Panc1 (cell line): ENCODE data around the gene SP100. TPM values are rescaled to one million over a fixed set of nuclear protein-coding genes. Genes with fewer than 3 reads are reported as not detected.
"Not testable (repeated sequence)": the region's sequence is repeated elsewhere in the genome, so short reads cannot be mapped to it uniquely, and the experiment has no call there.

Experiments
- ATAC-seq: fragments of 200-7000 bp; cut with Tn5 transposase; 2 replicates; pipeline ENCODE4 v1.9.1; 2020; ENCODE audit warnings: mild to moderate bottlenecking, moderate library complexity
- BruUV-seq: library from RNA; stranded (reverse); fragments of 400-500 nt; replicated peaks from 2 replicates; lab custom pipeline; 2021; lab: Mats Ljungman, UMichigan
- CTCF ChIA-PET: fragments of 300-600 bp; sonication (Branson Sonifier 250); formaldehyde crosslinking; loops from one replicate; lab custom pipeline; 2022; ENCODE audit warnings: antibody characterized with exemption; lab: Charles Lee
- POLR2A ChIA-PET: fragments of 300-600 bp; sonication (Branson Sonifier 250); formaldehyde crosslinking; loops from one replicate; lab custom pipeline; 2022; ENCODE audit warnings: antibody characterized with exemption; lab: Charles Lee
- DNase-seq: peaks from one replicate; pipeline ENCODE4 v3.0.0-alpha.2; 2010; ENCODE audit warnings: low read depth, low spot score
- H3K27ac ChIP-seq: 2 replicates; pipeline ENCODE4 v1.5.1; 2011; ENCODE audit warnings: mild to moderate bottlenecking, low read length, inconsistent platforms
- H3K27me3 ChIP-seq: fragments of 200-500 bp; sonication (Bioruptor generic); 2 replicates; pipeline ENCODE4 v1.6.0; 2014; ENCODE audit warnings: low read length, inconsistent platforms; ENCODE audit not compliant: control insufficient read depth, insufficient read depth
- H3K36me3 ChIP-seq: fragments of 200-500 bp; sonication (Bioruptor generic); 2 replicates; pipeline ENCODE4 v1.5.1; 2014; ENCODE audit warnings: inconsistent platforms, mild to moderate bottlenecking, low read length, moderate library complexity; ENCODE audit not compliant: control insufficient read depth, insufficient read depth
- H3K4me1 ChIP-seq: 2 replicates; pipeline ENCODE4 v1.5.1; 2011; ENCODE audit warnings: inconsistent platforms, mild to moderate bottlenecking, low read length, moderate library complexity; ENCODE audit not compliant: control insufficient read depth, insufficient read depth
- H3K4me3 ChIP-seq, 2 experiments: 2 replicates each; pipeline ENCODE4 v1.5.1; 2011 to 2012; ENCODE audit warnings: low read depth in 2 of 2, low read length in 2 of 2, mild to moderate bottlenecking in 2 of 2, inconsistent platforms in 1 of 2, moderate library complexity in 1 of 2
- H3K9me3 ChIP-seq: fragments of 200-500 bp; sonication (Bioruptor generic); 2 replicates; pipeline ENCODE4 v1.5.1; 2014; ENCODE audit warnings: low read depth, mild to moderate bottlenecking, inconsistent platforms, low read length, moderate library complexity; ENCODE audit not compliant: control insufficient read depth, insufficient read depth
- POLR2AphosphoS5 ChIP-seq: IDR thresholded peaks from 2 replicates; pipeline ENCODE4 v1.6.1; 2012; ENCODE audit warnings: mild to moderate bottlenecking, low read depth, low read length, moderate library complexity
- SIN3A ChIP-seq: IDR thresholded peaks from 2 replicates; pipeline ENCODE4 v1.6.1; 2012; ENCODE audit warnings: low read depth, mild to moderate bottlenecking, low read length, moderate library complexity, borderline replicate concordance; ENCODE audit not compliant: insufficient read depth
- TCF7L2 ChIP-seq: IDR thresholded peaks from 2 replicates; pipeline ENCODE4 v1.6.1; 2011; ENCODE audit warnings: mild to moderate bottlenecking, low read depth, low read length, inconsistent platforms
- in situ Hi-C: cut with HindIII; loops from 2 replicates; pipeline ENCODE4 v1.10.0; 2016; ENCODE audit warnings: low sequenced_read_pairs, low pct_unique_long_range_greater_than_20kb
- intact Hi-C: fragments of 100-400 bp; cut with micrococcal nuclease; formaldehyde crosslinking; loops from one replicate; pipeline ENCODE4 v1.10.0; 2022; ENCODE audit not compliant: unreplicated experiment
- total RNA-seq: library from RNA; stranded (reverse); gene quantifications from one replicate; pipeline ENCODE4 v1.2.1, GENCODE V29; 2021; ENCODE audit not compliant: unreplicated experiment
- TF ChIP-seq, protein P1 (sequence below): fragments of 450-650 bp; IDR thresholded peaks from 2 replicates; pipeline ENCODE4 v1.5.1; 2017; ENCODE audit warnings: mild to moderate bottlenecking
- TF ChIP-seq, protein P2 (sequence below), 2 experiments: IDR thresholded peaks; 2 replicates each; pipeline ENCODE4 v1.6.1; 2011 to 2012; ENCODE audit warnings: low read depth in 2 of 2, control low read depth in 1 of 2, low read length in 1 of 2, mild to moderate bottlenecking in 1 of 2, moderate library complexity in 1 of 2; ENCODE audit not compliant: insufficient read depth in 1 of 2

SP100 gene
- total RNA-seq, 1 experiment from 2014 or later: 27.2 TPM

- Histone ChIP-seq H3K9me3 (no peaks in the 10 kb centered on the region), H3K4me3 (no peak overlapping the region), H3K27ac (no peak overlapping the region), H3K4me1 (no peaks in the 10 kb centered on the region), H3K36me3 (no peaks in the 10 kb centered on the region), H3K27me3 (no peaks in the 10 kb centered on the region)
- DNase-seq: no peak
- in situ Hi-C loops (no loop called here), intact Hi-C loops (no loop called here)
- ChIA-PET POLR2A (no interaction called here), CTCF (no interaction called here)
- no peak for TF ChIP-seq SIN3A
- TF ChIP-seq, protein P1, sequence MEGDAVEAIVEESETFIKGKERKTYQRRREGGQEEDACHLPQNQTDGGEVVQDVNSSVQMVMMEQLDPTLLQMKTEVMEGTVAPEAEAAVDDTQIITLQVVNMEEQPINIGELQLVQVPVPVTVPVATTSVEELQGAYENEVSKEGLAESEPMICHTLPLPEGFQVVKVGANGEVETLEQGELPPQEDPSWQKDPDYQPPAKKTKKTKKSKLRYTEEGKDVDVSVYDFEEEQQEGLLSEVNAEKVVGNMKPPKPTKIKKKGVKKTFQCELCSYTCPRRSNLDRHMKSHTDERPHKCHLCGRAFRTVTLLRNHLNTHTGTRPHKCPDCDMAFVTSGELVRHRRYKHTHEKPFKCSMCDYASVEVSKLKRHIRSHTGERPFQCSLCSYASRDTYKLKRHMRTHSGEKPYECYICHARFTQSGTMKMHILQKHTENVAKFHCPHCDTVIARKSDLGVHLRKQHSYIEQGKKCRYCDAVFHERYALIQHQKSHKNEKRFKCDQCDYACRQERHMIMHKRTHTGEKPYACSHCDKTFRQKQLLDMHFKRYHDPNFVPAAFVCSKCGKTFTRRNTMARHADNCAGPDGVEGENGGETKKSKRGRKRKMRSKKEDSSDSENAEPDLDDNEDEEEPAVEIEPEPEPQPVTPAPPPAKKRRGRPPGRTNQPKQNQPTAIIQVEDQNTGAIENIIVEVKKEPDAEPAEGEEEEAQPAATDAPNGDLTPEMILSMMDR: no peak
- ATAC-seq: no peak
- BruUV-seq: no TSS peak
These were observed 10.2 kb upstream of the SP100 start for GRCh38 chr2:230405824-230406223.

- Histone ChIP-seq H3K27me3 (no peaks in the 10 kb centered on the region), H3K36me3 (no peaks in the 10 kb centered on the region), H3K9me3 (no peaks in the 10 kb centered on the region), H3K4me1 (no peaks in the 10 kb centered on the region), H3K4me3 (no peak overlapping the region), H3K27ac (no peak overlapping the region)
- in situ Hi-C loops (no loop called here), intact Hi-C loops (no loop called here)
- no peak for DNase-seq
- BruUV-seq: no TSS peak
- no peak for ATAC-seq
- CTCF ChIA-PET: no interaction called here
- TF ChIP-seq, protein P1: no peak
- TF ChIP-seq, protein P2, sequence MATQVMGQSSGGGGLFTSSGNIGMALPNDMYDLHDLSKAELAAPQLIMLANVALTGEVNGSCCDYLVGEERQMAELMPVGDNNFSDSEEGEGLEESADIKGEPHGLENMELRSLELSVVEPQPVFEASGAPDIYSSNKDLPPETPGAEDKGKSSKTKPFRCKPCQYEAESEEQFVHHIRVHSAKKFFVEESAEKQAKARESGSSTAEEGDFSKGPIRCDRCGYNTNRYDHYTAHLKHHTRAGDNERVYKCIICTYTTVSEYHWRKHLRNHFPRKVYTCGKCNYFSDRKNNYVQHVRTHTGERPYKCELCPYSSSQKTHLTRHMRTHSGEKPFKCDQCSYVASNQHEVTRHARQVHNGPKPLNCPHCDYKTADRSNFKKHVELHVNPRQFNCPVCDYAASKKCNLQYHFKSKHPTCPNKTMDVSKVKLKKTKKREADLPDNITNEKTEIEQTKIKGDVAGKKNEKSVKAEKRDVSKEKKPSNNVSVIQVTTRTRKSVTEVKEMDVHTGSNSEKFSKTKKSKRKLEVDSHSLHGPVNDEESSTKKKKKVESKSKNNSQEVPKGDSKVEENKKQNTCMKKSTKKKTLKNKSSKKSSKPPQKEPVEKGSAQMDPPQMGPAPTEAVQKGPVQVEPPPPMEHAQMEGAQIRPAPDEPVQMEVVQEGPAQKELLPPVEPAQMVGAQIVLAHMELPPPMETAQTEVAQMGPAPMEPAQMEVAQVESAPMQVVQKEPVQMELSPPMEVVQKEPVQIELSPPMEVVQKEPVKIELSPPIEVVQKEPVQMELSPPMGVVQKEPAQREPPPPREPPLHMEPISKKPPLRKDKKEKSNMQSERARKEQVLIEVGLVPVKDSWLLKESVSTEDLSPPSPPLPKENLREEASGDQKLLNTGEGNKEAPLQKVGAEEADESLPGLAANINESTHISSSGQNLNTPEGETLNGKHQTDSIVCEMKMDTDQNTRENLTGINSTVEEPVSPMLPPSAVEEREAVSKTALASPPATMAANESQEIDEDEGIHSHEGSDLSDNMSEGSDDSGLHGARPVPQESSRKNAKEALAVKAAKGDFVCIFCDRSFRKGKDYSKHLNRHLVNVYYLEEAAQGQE (IDR thresholded peaks at IDR 0.05; ENCODE audit: insufficient read depth in 1 of 2, low read depth in 2 of 2, low read length in 1 of 2): no peak
- TF ChIP-seq POLR2AphosphoS5: no peak
- TF ChIP-seq SIN3A: no peak
- no peak for TF ChIP-seq TCF7L2
- POLR2A ChIA-PET: no interaction called here
These were observed 7.7 kb upstream of the SP100 start for GRCh38 chr2:230408244-230408842.

GRCh38 chr2:230409316-230409715 lies 6.7 kb upstream of the SP100 start:
- H3K4me1 ChIP-seq, ATAC-seq, H3K36me3 ChIP-seq, H3K27me3 ChIP-seq, POLR2A ChIA-PET, DNase-seq, intact Hi-C loops, in situ Hi-C loops, CTCF ChIA-PET, H3K27ac ChIP-seq, BruUV-seq, H3K9me3 ChIP-seq, H3K4me3 ChIP-seq: not testable (repeated sequence)
